SIG-M5 treated with dmso at 0.1 percent for 504 hours (cell line): ENCODE measurements around the gene CACNA1F.
"Not testable (repeated sequence)": the region's sequence is repeated elsewhere in the genome, so short reads cannot be mapped to it uniquely, and the experiment has no call there.

Experiments used
- DNase-seq: peaks from one replicate; lab custom pipeline; 2025; ENCODE audit not compliant: unreplicated experiment; lab: John Stamatoyannopoulos, UW

The CACNA1F gene

DNA sequence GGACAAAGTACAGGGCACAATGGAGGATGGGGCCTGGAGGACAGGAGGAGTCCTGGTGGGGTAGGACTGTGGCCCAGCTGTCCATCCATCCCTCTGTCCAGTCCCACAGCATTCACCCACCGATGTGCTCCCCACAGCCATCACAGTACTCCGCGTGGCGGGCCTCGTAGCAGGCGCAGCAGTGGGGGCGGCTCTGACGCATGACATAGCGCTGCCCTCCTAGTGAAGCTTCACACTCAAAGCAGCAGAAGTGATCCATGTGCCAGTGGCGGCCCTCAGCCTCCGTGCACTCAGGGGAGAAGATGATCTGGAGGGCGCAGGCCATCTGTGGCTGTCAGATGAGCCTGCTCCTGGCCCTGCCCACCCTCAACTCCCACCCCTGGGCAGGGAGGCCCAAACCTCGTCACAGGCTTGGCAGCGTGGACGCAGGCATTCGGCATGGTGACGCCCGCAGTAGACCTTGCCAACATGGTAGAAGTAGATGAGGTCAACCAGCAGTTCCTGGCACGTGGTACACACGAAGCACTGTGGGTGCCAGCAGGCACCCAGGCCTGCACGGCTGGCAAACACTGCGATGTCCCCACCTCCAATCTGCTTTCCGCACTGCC is 55.2 kb downstream of the CACNA1F start:
- no peak for DNase-seq

DNA sequence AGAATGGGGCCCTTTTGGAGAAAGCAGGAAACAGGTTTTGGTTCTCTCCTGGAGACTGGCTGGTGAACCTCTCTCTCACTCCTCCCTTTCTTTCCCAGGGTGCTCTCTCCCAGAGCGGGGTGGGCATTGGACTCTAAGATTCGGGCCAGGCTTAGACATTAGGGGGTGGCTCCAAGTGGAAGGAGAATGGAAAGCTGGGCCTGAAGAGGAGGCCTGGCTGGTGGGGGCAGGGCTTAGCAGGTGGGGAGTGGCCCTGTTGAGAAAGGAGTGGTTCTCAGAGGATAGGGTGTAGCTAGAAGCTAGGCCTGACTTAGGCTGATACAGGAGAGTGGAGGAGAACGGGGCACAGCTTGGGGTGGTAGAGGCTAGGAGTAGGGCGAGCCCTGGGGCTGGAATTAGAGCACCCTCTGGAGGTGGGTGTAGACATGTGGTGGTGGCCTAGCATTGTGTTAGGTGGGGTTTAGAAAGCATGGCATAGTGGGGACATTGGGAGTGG is 55.8 kb downstream of the CACNA1F start:
- DNase-seq = no peak

- peak; percentile 50 for DNase-seq
Measured at GRCh38 chrX:49176421-49177326, 56.5 kb downstream of the CACNA1F start.

DNA sequence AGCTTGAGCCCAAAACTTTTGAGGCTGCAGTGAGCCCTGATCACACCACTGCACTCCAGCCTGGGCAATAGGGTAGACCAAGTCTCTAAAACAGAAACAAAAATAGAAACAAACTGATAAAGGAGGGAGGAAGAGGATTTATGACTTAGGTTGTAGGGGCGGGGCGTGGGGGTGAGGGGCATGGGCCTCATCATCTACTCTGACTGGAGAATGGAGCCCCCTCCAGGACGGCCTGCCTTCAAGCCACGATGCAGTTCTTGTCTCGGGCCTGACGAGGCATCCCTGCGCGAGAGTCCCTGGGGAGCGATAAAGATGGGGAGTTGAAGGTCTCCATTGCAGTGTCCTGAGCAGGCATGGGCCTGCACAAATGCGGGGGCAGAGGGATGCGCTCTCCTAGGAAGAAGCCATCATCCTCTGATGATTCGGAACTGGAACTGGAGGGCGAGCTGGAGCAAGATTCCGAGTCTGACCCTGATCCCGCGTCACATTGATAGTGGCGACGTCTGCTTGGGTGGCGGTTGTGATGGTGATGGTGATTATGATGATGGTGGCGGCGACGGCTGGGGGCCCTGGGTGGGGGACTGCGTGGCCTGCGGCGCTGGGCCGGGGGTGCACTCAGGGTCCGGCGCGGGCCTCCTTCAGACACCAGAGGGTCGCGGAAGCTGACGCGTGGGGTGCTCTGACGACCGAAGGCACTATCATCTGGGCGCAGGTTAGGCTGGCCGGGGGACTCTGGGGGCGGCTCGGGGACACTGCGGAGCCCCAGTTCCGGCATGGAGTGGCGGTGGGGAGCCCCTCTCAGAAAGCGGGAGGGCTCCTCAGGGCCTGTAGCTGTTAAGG is 57.5 kb downstream of the CACNA1F start:
- no peak for DNase-seq

DNA sequence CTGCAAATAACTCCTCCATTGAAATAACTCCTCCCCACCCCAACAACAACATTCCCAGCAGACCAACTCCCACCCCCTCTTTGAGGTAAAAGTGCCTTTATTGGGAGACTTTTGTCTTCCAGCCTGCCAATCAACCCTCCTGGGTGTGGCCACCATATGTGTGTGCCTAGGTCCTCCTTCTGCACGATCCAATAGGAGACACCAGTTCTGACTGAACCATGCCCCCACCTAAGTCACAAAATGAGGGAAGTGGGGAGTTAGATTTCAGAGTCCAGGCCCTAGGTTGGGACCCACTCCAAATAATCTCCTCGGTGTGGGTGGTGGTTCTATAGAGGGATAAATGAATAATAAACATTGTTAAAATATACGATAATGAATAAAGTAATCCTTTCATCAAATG is 58.4 kb downstream of the CACNA1F start:
- DNase-seq = no peak

GRCh38 chrX:49173544-49173943 is 59.6 kb downstream of the CACNA1F start:
- not testable (repeated sequence) for DNase-seq

DNA sequence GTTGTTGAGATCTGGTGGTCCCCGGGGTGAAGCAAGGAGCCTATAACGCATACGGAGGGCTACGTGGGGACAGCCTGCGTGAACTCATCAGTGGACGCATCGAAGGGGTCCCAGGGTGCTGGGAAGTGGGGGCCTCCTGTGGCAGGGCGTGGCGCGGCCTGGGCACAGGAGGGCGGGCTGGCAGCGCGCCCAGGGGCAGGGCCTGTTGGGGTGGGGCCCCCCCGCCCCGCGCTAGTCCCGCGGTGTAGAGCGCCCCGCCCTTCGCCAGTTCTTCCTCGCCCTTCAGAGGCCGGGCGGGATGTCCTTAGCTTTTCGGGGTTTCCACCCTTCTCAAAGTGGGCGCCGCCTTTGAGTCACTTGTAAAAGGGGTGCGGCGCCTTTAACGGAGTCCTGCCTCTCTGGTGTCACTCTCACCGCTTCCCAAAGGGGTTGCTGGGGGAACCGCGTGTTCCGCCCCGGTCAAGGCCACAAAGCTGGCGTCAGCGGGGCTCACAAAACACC is 60.8 kb downstream of the CACNA1F start:
- peak; percentile 66 for DNase-seq

DNA sequence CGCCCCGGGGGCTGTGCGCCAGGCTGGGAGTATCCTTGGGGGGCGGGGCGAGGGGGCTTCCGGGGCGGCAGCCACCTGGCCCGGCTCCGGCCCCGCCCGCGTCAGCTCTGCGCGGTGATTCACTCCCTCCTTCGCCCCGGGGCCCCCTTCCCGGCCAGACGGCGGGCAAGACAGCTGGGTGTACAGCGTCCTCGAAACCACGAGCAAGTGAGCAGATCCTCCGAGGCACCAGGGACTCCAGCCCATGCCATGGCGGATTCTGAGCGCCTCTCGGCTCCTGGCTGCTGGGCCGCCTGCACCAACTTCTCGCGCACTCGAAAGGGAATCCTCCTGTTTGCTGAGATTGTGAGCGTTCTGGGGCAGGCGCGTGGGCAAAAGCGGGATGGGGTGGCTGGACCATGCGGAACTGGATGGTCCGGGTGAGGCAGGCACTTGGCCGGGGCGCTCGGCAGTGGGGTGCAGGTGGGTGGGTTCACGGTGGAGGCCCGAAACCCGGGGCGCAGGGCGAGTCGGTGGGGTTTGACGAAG is 61.3 kb downstream of the CACNA1F start, which contains the start of gene PLP2:
Gene PLP2 (plus strand): TSS at position 147 of the 528 bp plus-strand sequence. CDS start 103 bp downstream, at position 250.
- DNase-seq = peak; percentile 35

DNA sequence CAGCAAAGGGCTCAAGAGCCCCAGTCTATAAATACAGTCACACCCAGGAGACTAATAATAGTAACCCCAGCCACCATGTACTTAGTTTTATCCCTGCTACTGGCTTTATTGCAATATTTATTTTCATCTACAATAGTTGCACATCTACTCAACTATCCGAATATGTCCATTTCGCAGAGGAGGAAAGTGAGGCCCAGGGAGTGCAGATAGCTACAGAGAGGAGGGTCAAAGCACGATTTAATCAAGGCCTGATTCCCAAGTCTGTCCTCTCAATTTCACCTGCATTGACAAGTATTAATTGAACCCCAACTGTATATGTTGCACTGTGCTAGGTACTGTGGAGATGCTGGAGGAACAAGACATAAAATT is 65.4 kb downstream of the CACNA1F start:
- no peak for DNase-seq

DNA sequence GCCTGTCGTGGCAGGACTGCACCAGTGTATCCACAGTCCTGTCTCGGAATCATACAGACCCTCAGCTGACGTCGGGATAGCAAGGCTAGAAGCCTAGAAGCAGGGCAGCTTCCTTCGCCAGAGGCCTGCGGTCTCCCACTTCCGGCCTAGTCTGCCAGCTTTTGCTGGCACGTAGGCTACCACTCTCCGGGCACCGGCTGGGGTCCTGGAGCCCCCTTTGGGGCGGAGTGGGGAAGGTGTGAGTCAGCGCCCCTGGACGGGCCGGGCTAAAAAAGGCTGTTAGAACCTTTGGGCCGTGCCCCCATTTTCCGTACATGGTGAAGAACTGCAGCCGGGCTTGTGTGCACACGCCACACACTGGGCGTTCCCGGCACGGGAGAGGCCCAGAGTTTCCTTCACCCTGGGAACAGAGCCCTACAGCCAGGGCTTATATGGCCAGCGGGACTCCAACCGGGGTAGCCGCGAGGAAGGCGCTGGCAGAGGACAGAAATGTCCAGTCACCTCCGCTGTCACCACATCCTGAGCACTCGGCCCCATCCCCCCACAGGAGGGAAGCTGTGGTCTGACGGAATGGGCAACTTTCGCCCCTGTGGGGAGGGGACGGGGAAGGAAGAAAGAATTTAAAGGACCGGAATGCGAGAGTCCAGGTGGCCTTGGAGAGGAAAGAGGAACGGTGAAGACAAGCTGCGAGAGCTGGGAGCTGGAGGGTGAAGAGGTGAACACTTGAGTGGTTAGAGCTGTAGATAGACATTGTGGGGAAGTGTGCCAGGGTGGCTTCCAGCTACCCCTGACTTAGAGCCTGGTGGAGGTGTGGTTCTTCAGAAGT is 66.0 kb downstream of the CACNA1F start:
- peak; percentile 88 for DNase-seq

DNA sequence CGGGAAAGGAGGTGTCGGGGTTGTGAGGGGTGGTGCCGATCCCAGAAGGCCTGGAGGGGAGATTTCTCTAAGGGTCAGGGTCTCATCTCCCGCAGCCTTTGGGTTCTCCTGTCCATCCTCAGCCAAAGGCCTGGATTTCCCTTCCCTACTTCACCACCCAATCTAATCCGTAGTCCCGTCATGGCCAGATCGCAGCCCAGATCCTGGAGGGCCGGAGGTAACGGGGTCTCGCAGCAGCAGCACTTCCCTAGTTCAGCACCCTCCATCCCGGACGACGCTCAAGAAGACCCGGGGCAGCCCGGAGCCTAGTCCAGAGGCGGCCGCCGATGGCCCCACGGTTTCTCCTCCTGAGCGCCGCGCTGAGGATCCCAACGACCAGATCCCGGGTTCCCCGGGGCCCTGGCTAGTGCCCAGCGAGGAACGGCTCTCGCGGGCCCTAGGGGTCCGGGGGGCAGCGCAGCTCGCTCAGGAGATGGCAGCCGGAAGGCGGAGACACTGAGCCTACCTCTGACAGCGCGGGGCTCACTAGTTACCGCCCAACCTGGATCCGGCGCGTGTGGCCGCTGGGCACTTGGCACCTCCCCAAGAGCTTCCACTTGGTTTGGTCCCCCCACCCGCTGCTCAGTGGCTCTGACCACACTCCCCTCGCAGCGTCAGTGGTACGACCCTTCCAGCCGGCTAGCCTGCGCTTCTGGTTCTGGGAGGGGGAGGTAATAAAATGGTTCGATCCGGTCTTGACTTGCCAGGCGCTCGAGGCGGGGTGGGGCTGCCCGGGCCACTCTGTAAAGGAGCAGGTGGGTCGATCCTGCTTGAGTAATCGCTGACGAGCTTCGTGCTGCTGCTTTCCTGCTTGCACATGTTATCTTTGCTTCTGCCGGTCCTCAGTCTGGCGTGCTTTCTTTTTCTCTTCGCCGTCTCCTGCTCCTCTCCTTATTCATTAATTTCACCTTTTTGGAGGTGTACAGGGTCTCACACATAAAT is 66.9 kb downstream of the CACNA1F start:
- peak; percentile 82 for DNase-seq

- DNase-seq = no peak
Measured at GRCh38 chrX:49164589-49165360, 68.4 kb downstream of the CACNA1F start.

GRCh38 chrX:49163555-49164419 is 69.4 kb downstream of the CACNA1F start:
- peak; percentile 76 for DNase-seq

- DNase-seq = no peak
Measured at GRCh38 chrX:49162620-49163019, 70.5 kb downstream of the CACNA1F start, which contains the start of gene MAGIX. TSS of gene MAGIX (plus strand) at chrX:49162758. CDS start at chrX:49162890, 132 bp downstream.

GRCh38 chrX:49161632-49162031 is 71.5 kb downstream of the CACNA1F start:
- no peak for DNase-seq

DNA sequence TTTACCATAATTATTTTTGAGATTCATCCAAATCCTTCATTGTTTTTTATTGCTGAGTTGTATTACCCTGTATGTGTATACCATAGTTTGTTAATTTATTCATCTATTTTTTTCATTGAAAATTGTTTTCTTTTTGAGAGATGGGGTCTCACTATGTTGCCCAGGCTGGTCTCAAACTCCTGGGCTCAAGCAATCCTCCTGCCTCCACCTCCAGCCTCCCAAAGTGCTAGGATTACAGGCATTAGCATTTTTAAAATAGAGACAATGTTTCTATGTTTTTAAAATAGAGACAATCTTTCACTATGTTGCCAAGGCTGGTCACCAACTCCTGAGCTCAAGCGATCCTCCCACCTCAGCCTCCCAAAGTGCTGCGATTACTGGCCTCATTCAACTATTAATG is 72.2 kb downstream of the CACNA1F start:
- DNase-seq = no peak

DNA sequence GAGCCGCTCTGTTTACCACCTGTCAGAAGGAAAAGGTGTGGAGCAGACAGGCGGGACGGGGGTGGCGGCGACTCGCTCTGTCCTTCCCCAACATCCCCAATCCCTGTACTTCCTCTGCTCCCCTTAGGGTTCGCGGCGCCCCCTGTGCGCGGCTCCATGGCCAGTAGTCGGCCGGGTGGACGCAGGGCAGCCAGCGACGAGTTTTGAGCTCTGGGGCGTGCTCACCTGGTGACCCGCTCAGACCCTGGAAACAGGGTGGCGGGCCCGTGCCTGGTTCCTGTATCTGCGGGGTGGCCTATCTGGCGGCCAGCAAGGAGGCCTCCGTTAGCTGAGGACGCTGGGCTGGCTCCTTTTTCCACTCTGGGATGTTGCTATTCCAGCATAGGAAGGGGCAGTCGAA is 75.9 kb downstream of the CACNA1F start:
- DNase-seq = no peak
